SK-N-SH (cell line): ENCODE results near the gene HUNK.

Source experiments
- ELF1 ChIP-seq: IDR thresholded peaks from 2 replicates; pipeline ENCODE4 v1.4.0; 2012
- NRF1 ChIP-seq: IDR thresholded peaks from 2 replicates; pipeline ENCODE4 v1.6.1; 2012; ENCODE audit warnings: low read depth, mild to moderate bottlenecking, low read length
- POLR2AphosphoS5 ChIP-seq: IDR thresholded peaks from 2 replicates; pipeline ENCODE4 v1.6.1; 2012; ENCODE audit warnings: low read depth, low read length
- RAD21 ChIP-seq: IDR thresholded peaks from 2 replicates; pipeline ENCODE4 v1.6.1; 2012; ENCODE audit warnings: mild to moderate bottlenecking, low read length
- TF ChIP-seq, protein P1 (sequence below): fragments of 200-600 bp; sonication (generic); IDR thresholded peaks from 2 replicates; pipeline ENCODE4 v1.6.1; 2017; ENCODE audit warnings: antibody characterized with exemption, mild to moderate bottlenecking, moderate library complexity
- TF ChIP-seq, protein P2 (sequence below): IDR thresholded peaks from 2 replicates; pipeline ENCODE4; 2012

DNA sequence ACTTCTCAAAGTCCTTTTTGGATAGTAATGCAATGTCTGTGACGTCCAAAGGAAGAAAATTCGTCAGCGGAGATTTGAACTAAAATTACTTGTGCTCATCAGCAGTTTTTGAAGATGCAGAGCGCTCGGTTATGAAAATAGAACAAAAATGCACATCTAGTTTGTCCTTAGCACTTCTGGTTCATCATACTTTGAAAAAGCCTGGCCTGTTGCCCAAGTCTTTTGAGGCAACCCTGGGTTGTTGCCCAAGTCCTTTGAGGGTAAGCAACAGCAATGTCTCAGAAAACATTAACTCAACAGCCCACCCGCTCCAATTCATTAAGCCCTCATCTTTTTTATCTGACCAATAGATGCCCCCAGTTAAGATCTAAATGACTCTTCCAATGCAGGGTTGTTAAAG, 91.9 kb downstream of the HUNK start:
- TF ChIP-seq, protein P1, sequence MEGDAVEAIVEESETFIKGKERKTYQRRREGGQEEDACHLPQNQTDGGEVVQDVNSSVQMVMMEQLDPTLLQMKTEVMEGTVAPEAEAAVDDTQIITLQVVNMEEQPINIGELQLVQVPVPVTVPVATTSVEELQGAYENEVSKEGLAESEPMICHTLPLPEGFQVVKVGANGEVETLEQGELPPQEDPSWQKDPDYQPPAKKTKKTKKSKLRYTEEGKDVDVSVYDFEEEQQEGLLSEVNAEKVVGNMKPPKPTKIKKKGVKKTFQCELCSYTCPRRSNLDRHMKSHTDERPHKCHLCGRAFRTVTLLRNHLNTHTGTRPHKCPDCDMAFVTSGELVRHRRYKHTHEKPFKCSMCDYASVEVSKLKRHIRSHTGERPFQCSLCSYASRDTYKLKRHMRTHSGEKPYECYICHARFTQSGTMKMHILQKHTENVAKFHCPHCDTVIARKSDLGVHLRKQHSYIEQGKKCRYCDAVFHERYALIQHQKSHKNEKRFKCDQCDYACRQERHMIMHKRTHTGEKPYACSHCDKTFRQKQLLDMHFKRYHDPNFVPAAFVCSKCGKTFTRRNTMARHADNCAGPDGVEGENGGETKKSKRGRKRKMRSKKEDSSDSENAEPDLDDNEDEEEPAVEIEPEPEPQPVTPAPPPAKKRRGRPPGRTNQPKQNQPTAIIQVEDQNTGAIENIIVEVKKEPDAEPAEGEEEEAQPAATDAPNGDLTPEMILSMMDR, result no peak
- TF ChIP-seq NRF1, result no peak
- no peak for TF ChIP-seq POLR2AphosphoS5
- TF ChIP-seq, protein P2, sequence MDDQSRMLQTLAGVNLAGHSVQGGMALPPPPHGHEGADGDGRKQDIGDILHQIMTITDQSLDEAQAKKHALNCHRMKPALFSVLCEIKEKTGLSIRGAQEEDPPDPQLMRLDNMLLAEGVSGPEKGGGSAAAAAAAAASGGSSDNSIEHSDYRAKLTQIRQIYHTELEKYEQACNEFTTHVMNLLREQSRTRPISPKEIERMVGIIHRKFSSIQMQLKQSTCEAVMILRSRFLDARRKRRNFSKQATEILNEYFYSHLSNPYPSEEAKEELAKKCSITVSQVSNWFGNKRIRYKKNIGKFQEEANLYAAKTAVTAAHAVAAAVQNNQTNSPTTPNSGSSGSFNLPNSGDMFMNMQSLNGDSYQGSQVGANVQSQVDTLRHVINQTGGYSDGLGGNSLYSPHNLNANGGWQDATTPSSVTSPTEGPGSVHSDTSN, result no peak
- no peak for TF ChIP-seq RAD21
- TF ChIP-seq ELF1, result no peak
